Measurements from ENCODE around the gene CETN1. TPM values are rescaled to one million over a fixed set of nuclear protein-coding genes. Genes with fewer than 3 reads are reported as not detected.
A peak's percentile ranks its signal among the peaks of the same experiment; 100 is the strongest.

Gene CETN1
- polyA plus RNA-seq, 1 donor: not detected

GRCh38 chr18:577643-578375 lies 2.4 kb upstream of the CETN1 start:
- DNase-seq: peak; percentile 86

- no peak for DNase-seq
These were observed 942 bp upstream of the CETN1 start for GRCh38 chr18:579238-579637.

GRCh38 chr18:581096-581495 lies 916 bp downstream of the CETN1 start:
- DNase-seq: no peak

GRCh38 chr18:582465-582864 lies 2.3 kb downstream of the CETN1 start:
- DNase-seq: peak; percentile 67

- DNase-seq: no peak
These were observed 14.9 kb downstream of the CETN1 start for GRCh38 chr18:595068-595467.

GRCh38 chr18:595571-595970 lies 15.4 kb downstream of the CETN1 start:
- DNase-seq: no peak

GRCh38 chr18:596288-596881 lies 16.2 kb downstream of the CETN1 start:
- no peak for DNase-seq

- peak; percentile 61 for DNase-seq
These were observed 18.0 kb downstream of the CETN1 start for GRCh38 chr18:598124-598589.

GRCh38 chr18:600107-600506 lies 19.9 kb downstream of the CETN1 start:
- DNase-seq: no peak

GRCh38 chr18:604771-605170 lies 24.6 kb downstream of the CETN1 start:
- DNase-seq: no peak

- no peak for DNase-seq
These were observed 27.8 kb downstream of the CETN1 start for GRCh38 chr18:607930-608329.

GRCh38 chr18:610214-610928 lies 30.2 kb downstream of the CETN1 start:
- DNase-seq: no peak

- no peak for DNase-seq
These were observed 32.0 kb downstream of the CETN1 start for GRCh38 chr18:612156-612555.

GRCh38 chr18:614193-614592 lies 34.0 kb downstream of the CETN1 start:
- DNase-seq: no peak

- DNase-seq: no peak
These were observed 34.9 kb downstream of the CETN1 start for GRCh38 chr18:615092-615521.

GRCh38 chr18:615773-616172 lies 35.6 kb downstream of the CETN1 start:
- no peak for DNase-seq

- DNase-seq: no peak
These were observed 36.3 kb downstream of the CETN1 start for GRCh38 chr18:616380-616995.

- no peak for DNase-seq
These were observed 37.9 kb downstream of the CETN1 start for GRCh38 chr18:617970-618504.

- no peak for DNase-seq
These were observed 38.4 kb downstream of the CETN1 start for GRCh38 chr18:618618-619017.

- no peak for DNase-seq
These were observed 41.3 kb downstream of the CETN1 start for GRCh38 chr18:621291-622043.

GRCh38 chr18:622289-622688 lies 42.1 kb downstream of the CETN1 start:
- no peak for DNase-seq
